ENCODE data around the gene SCN3A. TPM values are rescaled to one million over a fixed set of nuclear protein-coding genes. Genes with fewer than 3 reads are reported as not detected.

The SCN3A gene
- total RNA-seq, 1 donor from 2014 or later = 1.4 TPM

DNA sequence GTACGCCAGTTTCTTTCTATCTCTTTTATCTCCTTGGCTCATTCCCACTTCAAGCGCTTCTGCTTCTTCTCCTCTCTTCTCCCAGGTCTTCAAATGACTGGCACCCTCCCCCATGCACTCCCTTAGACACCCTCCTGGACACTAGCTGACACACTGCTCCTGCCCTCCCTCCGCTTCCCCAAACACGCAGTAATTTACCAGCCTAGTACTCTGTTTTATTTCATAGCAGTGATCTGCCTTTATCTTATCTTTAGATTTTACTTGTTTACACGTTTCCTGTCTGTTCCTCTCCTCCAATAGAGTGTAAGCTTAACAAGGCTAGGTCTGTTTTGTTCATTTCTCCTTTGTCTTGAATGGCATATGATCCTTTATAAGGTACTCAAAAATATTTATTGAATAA is 93.9 kb downstream of the SCN3A start:
- no peak overlapping the region for H3K9ac ChIP-seq (ENCODE audit: low read length)
- H3K4me3 ChIP-seq (ENCODE audit: insufficient read depth, low read depth, low read length) = no peak overlapping the region
- peaks cover 40% of the 10 kb centered on the region for H3K4me1 Mint-ChIP-seq (ENCODE audit: low read depth, unreplicated experiment)
- H3K9me3 Mint-ChIP-seq (ENCODE audit: unreplicated experiment) = no peaks in the 10 kb centered on the region
- no peak overlapping the region for H3K27ac ChIP-seq (ENCODE audit: low read depth, low read length)
- H3K79me2 ChIP-seq (ENCODE audit: insufficient read depth, low read length) = no peaks in the 10 kb centered on the region
- no peak overlapping the region for H2AFZ ChIP-seq (ENCODE audit: low read depth, low read length)
- no peak overlapping the region for H3K4me3 Mint-ChIP-seq (ENCODE audit: unreplicated experiment)
- no peaks in the 10 kb centered on the region for H4K20me1 ChIP-seq (ENCODE audit: insufficient read depth, low read length)
- no peaks in the 10 kb centered on the region for H3K27me3 Mint-ChIP-seq (ENCODE audit: low read depth, unreplicated experiment)
- H3K27ac Mint-ChIP-seq (ENCODE audit: unreplicated experiment) = no peak overlapping the region
- no peak for FAIRE-seq
- H3K9me3 ChIP-seq (ENCODE audit: insufficient read depth, low read depth, low read length) = no peaks in the 10 kb centered on the region
- H3K27me3 ChIP-seq (ENCODE audit: insufficient read depth, low read length) = no peaks in the 10 kb centered on the region
- no peaks in the 10 kb centered on the region for H3K36me3 ChIP-seq (ENCODE audit: insufficient read depth, low read length)
- TF ChIP-seq, protein P1, sequence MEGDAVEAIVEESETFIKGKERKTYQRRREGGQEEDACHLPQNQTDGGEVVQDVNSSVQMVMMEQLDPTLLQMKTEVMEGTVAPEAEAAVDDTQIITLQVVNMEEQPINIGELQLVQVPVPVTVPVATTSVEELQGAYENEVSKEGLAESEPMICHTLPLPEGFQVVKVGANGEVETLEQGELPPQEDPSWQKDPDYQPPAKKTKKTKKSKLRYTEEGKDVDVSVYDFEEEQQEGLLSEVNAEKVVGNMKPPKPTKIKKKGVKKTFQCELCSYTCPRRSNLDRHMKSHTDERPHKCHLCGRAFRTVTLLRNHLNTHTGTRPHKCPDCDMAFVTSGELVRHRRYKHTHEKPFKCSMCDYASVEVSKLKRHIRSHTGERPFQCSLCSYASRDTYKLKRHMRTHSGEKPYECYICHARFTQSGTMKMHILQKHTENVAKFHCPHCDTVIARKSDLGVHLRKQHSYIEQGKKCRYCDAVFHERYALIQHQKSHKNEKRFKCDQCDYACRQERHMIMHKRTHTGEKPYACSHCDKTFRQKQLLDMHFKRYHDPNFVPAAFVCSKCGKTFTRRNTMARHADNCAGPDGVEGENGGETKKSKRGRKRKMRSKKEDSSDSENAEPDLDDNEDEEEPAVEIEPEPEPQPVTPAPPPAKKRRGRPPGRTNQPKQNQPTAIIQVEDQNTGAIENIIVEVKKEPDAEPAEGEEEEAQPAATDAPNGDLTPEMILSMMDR (IDR thresholded peaks at IDR 0.05; ENCODE audit: insufficient read depth, low read depth, low read length) = no peak
- no peak for TF ChIP-seq EZH2 (IDR thresholded peaks at IDR 0.05; ENCODE audit: insufficient read depth, low read length)
- H3K36me3 Mint-ChIP-seq (ENCODE audit: low read depth, unreplicated experiment) = no peaks in the 10 kb centered on the region
- no peak overlapping the region for H3K4me2 ChIP-seq (ENCODE audit: low read length)
- H3K4me1 ChIP-seq (ENCODE audit: insufficient read depth, low read length) = peaks cover 12% of the 10 kb centered on the region
- no peak for DNase-seq (ENCODE audit: low read depth)

DNA sequence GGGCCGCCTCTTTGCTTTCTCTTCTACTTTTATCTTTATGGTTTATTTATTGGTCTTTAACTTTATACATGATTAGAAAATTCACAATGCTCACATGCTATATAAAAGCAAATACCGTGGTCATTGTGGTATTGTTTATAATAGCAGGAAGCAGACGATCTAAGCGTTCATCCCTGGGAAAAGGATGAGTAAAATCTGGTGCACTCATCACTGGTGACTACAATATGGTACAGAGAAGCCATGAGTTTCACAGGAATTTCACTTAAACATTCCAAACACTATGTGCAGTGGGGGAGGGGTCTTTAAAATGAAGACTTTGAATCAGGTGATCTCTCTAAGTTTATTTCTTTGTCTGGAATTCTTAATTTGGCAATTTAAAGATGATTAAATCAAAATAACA is 97.9 kb downstream of the SCN3A start:
- FAIRE-seq (no peak), DNase-seq (ENCODE audit: low read depth) (no peak)
- Mint-ChIP-seq H3K4me1 (ENCODE audit: low read depth, unreplicated experiment) (peaks cover 11% of the 10 kb centered on the region), H3K36me3 (ENCODE audit: low read depth, unreplicated experiment) (no peaks in the 10 kb centered on the region), H3K4me3 (ENCODE audit: unreplicated experiment) (no peak overlapping the region), H3K9me3 (ENCODE audit: unreplicated experiment) (no peaks in the 10 kb centered on the region), H3K27me3 (ENCODE audit: low read depth, unreplicated experiment) (no peaks in the 10 kb centered on the region), H3K27ac (ENCODE audit: unreplicated experiment) (peak overlapping the region; percentile 76)
- no peaks in the 10 kb centered on the region for H3K4me1 ChIP-seq (ENCODE audit: insufficient read depth, low read length)
- H3K9ac ChIP-seq (ENCODE audit: low read length) = no peak overlapping the region
- no peak overlapping the region for H3K4me3 ChIP-seq (ENCODE audit: insufficient read depth, low read depth, low read length)
- no peak for TF ChIP-seq EZH2 (IDR thresholded peaks at IDR 0.05; ENCODE audit: insufficient read depth, low read length)
- TF ChIP-seq, protein P1 (IDR thresholded peaks at IDR 0.05; ENCODE audit: insufficient read depth, low read depth, low read length) = no peak
- no peaks in the 10 kb centered on the region for H3K9me3 ChIP-seq (ENCODE audit: insufficient read depth, low read depth, low read length)
- H3K27me3 ChIP-seq (ENCODE audit: insufficient read depth, low read length) = no peaks in the 10 kb centered on the region
- no peaks in the 10 kb centered on the region for H3K79me2 ChIP-seq (ENCODE audit: insufficient read depth, low read length)
- H3K36me3 ChIP-seq (ENCODE audit: insufficient read depth, low read length) = no peaks in the 10 kb centered on the region
- no peaks in the 10 kb centered on the region for H4K20me1 ChIP-seq (ENCODE audit: insufficient read depth, low read length)
- H3K27ac ChIP-seq (ENCODE audit: low read depth, low read length) = no peak overlapping the region
- H2AFZ ChIP-seq (ENCODE audit: low read depth, low read length) = no peak overlapping the region
- H3K4me2 ChIP-seq (ENCODE audit: low read length) = no peak overlapping the region

DNA sequence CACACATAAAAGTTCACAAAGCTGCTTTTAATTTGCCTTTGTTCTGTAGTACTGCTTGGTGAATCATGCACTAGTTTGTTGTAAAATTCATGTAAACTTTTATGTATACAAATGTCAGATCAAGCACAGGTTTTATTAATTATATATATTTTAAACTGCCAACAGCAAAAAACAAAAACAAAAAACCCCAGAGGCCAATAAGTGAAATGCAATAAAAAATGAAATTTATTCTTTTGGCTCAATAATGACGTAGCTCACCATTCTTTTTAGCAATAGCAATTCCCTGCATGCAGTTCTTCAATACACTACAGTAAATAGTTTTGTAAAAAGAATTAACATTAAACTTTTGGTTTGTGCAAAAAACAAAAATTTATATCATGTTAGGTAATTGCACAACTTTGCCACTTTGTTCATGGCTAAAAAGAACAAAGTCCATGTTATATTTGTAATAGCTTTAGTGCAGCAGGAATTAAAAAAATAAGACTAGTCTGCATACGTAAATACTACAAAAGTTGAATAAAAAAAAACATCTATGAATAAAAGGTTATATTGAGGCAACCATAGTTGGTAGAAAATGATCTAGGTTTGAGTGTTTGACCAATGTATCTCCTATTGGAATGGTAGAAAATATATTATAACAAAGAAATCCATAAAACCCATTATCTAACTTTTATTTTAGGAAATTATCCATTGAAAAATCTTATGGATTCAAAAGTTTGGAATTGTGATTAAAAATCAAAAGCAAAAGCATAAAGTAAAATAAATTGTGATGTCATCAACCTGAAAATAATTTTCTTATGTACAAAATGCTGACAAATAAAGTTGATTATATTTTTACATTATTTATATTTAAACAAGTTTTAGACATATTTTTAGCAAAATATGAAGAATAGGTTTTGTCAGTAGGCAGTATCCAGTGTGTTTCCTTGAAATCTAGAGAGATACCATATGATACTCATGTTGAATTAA is 115.6 kb downstream of the SCN3A start:
- Histone ChIP-seq H3K4me1 (ENCODE audit: insufficient read depth, low read length) (no peaks in the 10 kb centered on the region), H3K27me3 (ENCODE audit: insufficient read depth, low read length) (no peaks in the 10 kb centered on the region), H2AFZ (ENCODE audit: low read depth, low read length) (no peak overlapping the region), H4K20me1 (ENCODE audit: insufficient read depth, low read length) (no peaks in the 10 kb centered on the region), H3K4me2 (ENCODE audit: low read length) (no peak overlapping the region), H3K36me3 (ENCODE audit: insufficient read depth, low read length) (no peaks in the 10 kb centered on the region), H3K79me2 (ENCODE audit: insufficient read depth, low read length) (no peaks in the 10 kb centered on the region), H3K9me3 (ENCODE audit: insufficient read depth, low read depth, low read length) (no peaks in the 10 kb centered on the region), H3K27ac (ENCODE audit: low read depth, low read length) (no peak overlapping the region), H3K4me3 (ENCODE audit: insufficient read depth, low read depth, low read length) (no peak overlapping the region), H3K9ac (ENCODE audit: low read length) (no peak overlapping the region)
- H3K36me3 Mint-ChIP-seq (ENCODE audit: low read depth, unreplicated experiment) = no peaks in the 10 kb centered on the region
- H3K4me1 Mint-ChIP-seq (ENCODE audit: low read depth, unreplicated experiment) = no peaks in the 10 kb centered on the region
- H3K27ac Mint-ChIP-seq (ENCODE audit: unreplicated experiment) = no peak overlapping the region
- no peaks in the 10 kb centered on the region for H3K27me3 Mint-ChIP-seq (ENCODE audit: low read depth, unreplicated experiment)
- FAIRE-seq (no peak), DNase-seq (ENCODE audit: low read depth) (no peak)
- no peak overlapping the region for H3K4me3 Mint-ChIP-seq (ENCODE audit: unreplicated experiment)
- no peaks in the 10 kb centered on the region for H3K9me3 Mint-ChIP-seq (ENCODE audit: unreplicated experiment)
- TF ChIP-seq, protein P1 (IDR thresholded peaks at IDR 0.05; ENCODE audit: insufficient read depth, low read depth, low read length) = no peak
- no peak for TF ChIP-seq EZH2 (IDR thresholded peaks at IDR 0.05; ENCODE audit: insufficient read depth, low read length)
